ENCODE results near the gene RPL39L. TPM values are rescaled to one million over a fixed set of nuclear protein-coding genes. Genes with fewer than 3 reads are reported as not detected.

Gene RPL39L
- total and polyA plus RNA-seq, 2 donors = 10.7 to 21.2 TPM

DNA sequence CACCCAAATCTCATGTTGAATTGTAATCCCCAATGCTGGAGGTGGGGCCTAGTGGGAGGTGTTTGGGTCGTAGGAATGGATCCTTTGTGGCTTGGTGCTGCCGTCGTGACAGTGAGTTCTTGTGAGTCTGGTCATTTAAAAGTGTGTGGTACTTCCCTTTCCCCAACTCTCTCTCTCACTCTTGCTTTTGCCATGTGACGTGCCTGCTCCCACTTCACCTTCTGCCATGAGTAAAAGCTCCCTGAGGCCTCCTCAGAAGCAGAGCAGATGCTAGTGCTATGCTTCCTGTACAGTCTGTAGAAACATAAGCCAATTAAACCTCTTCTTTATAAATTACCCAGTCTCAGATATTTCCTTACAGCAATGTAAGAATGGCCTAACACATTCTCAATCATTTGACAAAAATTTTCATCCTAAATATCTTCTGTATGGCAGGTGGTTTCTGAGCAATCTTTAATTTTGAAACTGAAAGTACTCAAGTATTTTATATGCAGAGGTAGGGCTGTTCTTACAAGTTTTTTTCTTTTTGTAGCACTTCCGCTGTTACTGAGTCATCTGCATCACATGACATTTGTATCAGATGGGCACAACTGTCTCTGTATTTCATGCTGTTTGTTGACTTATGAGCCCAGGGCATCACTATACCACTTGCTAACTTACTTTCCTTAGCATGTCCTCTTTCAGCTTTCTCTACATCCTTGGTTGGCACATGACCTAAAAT is 8.8 kb downstream of the RPL39L start:
- Histone ChIP-seq H3K4me1 (ENCODE audit: insufficient read depth) (no peaks in the 10 kb centered on the region), H3K4me3 (ENCODE audit: low read depth, low read length) (no peak overlapping the region), H3K36me3 (ENCODE audit: insufficient read depth) (no peaks in the 10 kb centered on the region), H3K27ac (ENCODE audit: low read depth) (no peak overlapping the region)
- WGBS = 86% methylated on average over 5 of the region's 5 CpGs
- no peak for DNase-seq (ENCODE audit: extremely low spot score)

DNA sequence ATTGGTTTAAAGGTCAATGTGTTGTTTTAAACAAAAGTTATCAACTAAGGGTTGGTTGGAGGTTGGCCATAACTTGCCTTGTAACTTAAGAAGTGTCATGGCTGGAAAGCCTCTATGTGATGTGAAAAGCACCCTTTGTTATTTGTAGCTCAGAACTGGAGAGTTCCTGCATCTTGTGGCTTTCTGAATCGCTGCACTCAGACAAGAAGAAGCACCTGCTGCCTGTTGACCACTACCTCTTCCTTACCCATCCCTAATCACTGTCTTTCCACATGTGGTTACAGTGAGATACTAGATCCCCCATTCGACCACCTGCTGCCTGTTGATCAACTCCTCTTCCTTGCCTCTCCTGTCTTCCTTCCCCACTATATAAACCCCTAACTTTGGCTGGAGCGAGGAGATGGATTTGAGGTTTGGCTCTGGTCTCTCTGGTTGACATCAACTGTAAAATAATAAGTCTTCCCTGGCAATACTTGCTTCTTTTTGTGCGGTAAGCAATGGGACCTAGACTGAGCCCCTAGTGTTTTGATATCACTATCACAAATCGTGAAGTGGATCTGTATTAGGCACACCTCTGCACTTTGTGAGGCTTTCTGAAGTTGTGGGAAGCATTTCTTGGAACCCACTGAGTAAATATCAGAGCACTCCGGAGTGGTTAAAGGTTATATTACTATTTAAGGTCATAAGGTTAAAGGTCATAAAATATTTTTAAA is 13.8 kb downstream of the RPL39L start:
- H3K4me3 ChIP-seq (ENCODE audit: low read depth, low read length) = no peak overlapping the region
- H3K36me3 ChIP-seq (ENCODE audit: insufficient read depth) = no peaks in the 10 kb centered on the region
- no peak for DNase-seq (ENCODE audit: extremely low spot score)
- no peak overlapping the region for H3K27ac ChIP-seq (ENCODE audit: low read depth)
- WGBS = 87% methylated on average over 6 of the region's 6 CpGs
- no peaks in the 10 kb centered on the region for H3K4me1 ChIP-seq (ENCODE audit: insufficient read depth)

DNA sequence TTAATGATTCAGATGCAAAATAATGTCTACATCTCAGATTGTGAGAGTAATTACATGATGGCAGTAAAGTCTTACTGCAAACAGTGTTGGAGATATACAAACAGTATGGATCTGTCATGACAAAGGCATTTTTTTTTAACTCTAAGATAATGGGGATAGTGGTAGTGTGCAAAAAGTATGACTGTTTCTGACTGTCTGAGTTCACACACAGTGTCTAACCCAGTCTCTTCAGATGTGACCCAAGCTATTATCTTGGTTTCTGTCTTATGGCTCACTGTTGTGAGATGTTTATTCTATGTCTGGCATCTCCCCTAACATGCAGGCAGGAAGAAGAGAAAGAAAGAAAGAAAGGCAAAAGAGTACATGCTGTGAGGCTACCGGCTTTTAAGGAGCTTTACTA is 17.0 kb downstream of the RPL39L start:
- Histone ChIP-seq H3K27ac (ENCODE audit: low read depth) (no peak overlapping the region), H3K4me3 (ENCODE audit: low read depth, low read length) (no peak overlapping the region), H3K36me3 (ENCODE audit: insufficient read depth) (no peaks in the 10 kb centered on the region), H3K4me1 (ENCODE audit: insufficient read depth) (no peaks in the 10 kb centered on the region)
- WGBS = 87% methylated on average over 1 of the region's 1 CpG
- DNase-seq (ENCODE audit: extremely low spot score) = no peak

DNA sequence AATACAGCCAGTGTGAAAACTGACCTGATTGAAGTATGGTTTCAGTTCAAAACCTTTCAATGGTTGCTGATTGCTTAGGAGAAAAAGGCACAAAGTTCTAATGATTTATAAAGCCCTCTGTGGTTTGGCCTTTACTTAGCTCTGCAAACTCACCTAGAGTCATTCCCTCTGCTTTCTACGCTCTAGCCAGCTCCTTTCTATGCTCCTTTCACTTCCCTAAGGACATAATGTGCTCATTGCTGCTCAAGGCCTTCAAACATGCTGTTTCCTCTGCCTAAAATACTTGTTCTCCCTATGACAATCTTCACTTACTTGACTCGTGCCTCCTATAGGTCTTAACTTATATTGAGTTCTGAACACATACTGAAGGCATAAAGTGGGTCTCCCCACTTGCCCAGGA is 19.0 kb downstream of the RPL39L start:
- no peak for DNase-seq (ENCODE audit: extremely low spot score)
- no peak overlapping the region for H3K4me3 ChIP-seq (ENCODE audit: low read depth, low read length)
- no peaks in the 10 kb centered on the region for H3K36me3 ChIP-seq (ENCODE audit: insufficient read depth)
- H3K4me1 ChIP-seq (ENCODE audit: insufficient read depth) = no peaks in the 10 kb centered on the region
- WGBS = 90% methylated on average over 2 of the region's 2 CpGs
- no peak overlapping the region for H3K27ac ChIP-seq (ENCODE audit: low read depth)

DNA sequence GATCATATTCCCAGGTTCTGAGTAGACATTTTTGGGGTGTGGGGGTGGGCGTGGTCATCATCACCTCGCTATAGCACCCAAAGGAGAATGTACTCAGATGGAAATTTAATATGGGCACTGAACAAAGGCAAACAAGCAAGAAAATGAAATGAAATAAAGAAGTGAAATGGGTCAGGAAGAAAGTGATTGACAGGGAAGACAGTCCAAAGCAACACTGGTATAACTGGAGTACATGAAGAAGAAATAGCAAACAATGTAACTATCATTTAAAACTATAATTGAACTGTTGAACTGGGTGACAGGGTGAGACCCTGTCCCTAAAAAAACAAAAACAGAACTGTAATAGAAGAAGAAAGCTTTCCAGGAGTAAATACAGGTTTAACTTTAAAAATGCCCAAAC is 24.8 kb downstream of the RPL39L start:
- Histone ChIP-seq H3K4me1 (ENCODE audit: insufficient read depth) (no peaks in the 10 kb centered on the region), H3K36me3 (ENCODE audit: insufficient read depth) (no peaks in the 10 kb centered on the region), H3K4me3 (ENCODE audit: low read depth, low read length) (no peak overlapping the region), H3K27ac (ENCODE audit: low read depth) (no peak overlapping the region)
- 97% methylated on average over 2 of the region's 2 CpGs for WGBS
- no peak for DNase-seq (ENCODE audit: extremely low spot score)

DNA sequence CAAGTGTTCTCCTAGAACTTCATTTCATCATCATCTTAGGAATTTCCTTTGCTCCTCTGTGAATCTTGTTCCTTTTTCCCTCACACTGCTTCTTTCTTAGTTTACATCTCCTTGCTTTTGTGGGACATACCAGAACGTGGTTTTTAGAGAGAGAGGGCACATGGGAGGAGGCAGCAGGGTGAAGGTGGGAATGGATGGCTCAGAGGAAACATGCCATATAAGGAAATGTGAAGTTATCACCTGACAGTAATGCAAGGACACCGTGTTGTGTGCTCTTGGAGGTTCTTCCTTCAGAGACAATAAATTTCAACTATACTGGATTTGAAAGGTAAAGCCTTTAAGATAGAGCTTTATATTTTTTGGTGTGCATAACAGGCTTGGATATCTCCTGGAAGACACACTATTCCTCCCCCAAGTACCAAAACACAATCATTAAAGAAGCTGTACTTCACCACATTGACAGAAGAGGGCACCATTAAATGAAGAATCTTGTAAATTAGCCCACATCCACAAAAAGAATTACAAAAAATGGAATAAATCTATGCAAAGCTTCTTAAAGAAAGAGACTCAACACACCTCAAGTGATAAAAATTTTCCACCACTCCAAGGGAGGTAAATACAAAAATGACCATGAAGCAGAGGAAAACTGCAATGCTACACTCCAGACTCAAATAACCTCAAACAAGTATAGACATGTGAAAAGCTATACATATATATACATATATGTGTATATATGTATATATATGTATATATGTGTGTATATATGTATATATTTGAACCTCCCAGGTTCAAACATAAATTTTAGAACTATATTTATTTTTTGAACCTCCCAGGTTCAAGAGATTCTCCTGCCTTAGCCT is 26.1 kb downstream of the RPL39L start:
- H3K4me3 ChIP-seq (ENCODE audit: low read depth, low read length) = no peak overlapping the region
- no peaks in the 10 kb centered on the region for H3K4me1 ChIP-seq (ENCODE audit: insufficient read depth)
- DNase-seq (ENCODE audit: extremely low spot score) = no peak
- H3K27ac ChIP-seq (ENCODE audit: low read depth) = no peak overlapping the region
- H3K36me3 ChIP-seq (ENCODE audit: insufficient read depth) = no peaks in the 10 kb centered on the region
- WGBS = 43% methylated on average over 2 of the region's 2 CpGs

DNA sequence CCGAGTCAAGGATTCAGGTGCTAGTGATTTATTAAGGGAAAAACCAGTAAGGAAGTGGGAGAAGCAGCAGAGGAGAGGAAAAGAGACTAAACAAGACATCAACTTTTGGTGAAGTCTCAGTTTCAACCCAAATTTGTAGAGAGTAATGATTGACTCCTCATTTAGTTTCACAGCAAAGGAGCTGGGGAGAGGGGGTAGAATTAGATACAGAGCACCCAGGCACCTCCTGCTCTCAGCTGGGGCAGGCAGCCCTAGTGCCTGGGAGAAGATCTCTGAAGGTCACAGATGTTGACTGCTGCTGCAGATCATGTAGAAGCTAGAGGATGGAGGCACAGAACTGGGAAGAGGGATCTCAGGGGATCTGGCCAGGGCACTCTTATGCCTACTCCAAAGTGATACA is 29.1 kb downstream of the RPL39L start:
- H3K4me1 ChIP-seq (ENCODE audit: insufficient read depth) = no peaks in the 10 kb centered on the region
- no peak for DNase-seq (ENCODE audit: extremely low spot score)
- no peak overlapping the region for H3K27ac ChIP-seq (ENCODE audit: low read depth)
- no peaks in the 10 kb centered on the region for H3K36me3 ChIP-seq (ENCODE audit: insufficient read depth)
- 85% methylated on average over 1 of the region's 1 CpG for WGBS
- H3K4me3 ChIP-seq (ENCODE audit: low read depth, low read length) = no peak overlapping the region

DNA sequence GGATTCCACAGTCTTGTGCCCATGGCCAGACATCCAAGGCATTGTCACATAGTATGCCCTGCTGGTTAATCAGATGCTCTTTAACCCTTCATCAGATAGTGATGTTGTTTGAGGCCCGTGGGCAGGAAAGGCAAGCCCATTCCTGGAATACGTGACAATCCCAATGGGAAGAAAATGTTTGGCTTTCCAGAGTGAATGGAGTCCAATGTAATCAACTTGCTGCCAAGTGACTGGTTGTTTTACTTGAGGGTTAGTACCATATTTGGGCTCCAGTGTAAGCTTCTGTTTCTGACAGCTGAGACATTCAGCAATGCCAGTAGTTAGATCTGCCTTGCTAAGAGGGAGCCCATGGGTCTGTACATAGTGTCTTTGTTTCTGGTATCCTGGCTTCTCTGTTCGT is 31.3 kb downstream of the RPL39L start:
- Histone ChIP-seq H3K36me3 (ENCODE audit: insufficient read depth) (no peaks in the 10 kb centered on the region), H3K4me3 (ENCODE audit: low read depth, low read length) (no peak overlapping the region), H3K4me1 (ENCODE audit: insufficient read depth) (no peaks in the 10 kb centered on the region), H3K27ac (ENCODE audit: low read depth) (no peak overlapping the region)
- WGBS = 89% methylated on average over 3 of the region's 3 CpGs
- no peak for DNase-seq (ENCODE audit: extremely low spot score)

DNA sequence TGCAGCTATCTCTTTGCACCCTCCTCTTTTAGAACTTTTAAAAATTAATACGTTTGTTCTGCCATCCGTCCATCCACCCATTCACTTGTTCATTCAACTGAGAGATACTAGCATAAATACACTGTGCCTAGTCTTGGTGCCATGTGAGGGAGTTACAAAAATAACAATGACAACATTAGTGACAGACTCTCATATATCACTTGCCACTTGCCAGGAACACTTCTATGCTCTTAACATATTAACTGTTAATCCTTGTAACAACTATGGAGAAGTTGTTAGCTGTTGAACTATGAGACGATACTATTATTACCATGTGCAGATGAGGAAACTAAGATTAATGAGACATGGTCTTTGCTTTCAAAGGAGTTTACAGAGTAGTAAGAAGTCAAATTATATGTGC is 33.6 kb downstream of the RPL39L start:
- H3K4me1 ChIP-seq (ENCODE audit: insufficient read depth) = peaks cover 2% of the 10 kb centered on the region
- no peak overlapping the region for H3K4me3 ChIP-seq (ENCODE audit: low read depth, low read length)
- WGBS = 93% methylated on average over 3 of the region's 3 CpGs
- H3K27ac ChIP-seq (ENCODE audit: low read depth) = no peak overlapping the region
- DNase-seq (ENCODE audit: extremely low spot score) = no peak
- H3K36me3 ChIP-seq (ENCODE audit: insufficient read depth) = no peaks in the 10 kb centered on the region

DNA sequence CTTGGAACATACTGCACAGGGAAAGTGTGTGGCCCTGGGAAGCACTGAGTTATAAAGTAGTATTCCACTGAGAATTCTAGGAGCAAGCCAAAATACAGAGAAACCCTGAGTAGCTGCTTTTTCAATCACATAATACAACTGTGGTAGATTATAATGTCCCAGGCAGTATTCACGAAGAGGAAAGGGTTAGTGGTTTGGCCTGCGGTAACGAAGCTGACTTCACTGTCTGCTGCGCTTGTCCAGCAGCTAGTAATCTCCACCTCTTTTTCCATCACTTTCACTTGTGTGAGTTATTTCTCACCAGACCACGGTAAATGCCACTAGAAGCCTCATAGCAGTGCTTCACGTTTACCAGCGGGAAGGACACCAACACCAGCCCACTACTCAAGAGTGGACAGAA is 34.4 kb downstream of the RPL39L start:
- H3K36me3 ChIP-seq (ENCODE audit: insufficient read depth) = no peaks in the 10 kb centered on the region
- 76% methylated on average over 7 of the region's 7 CpGs for WGBS
- no peak overlapping the region for H3K27ac ChIP-seq (ENCODE audit: low read depth)
- H3K4me3 ChIP-seq (ENCODE audit: low read depth, low read length) = no peak overlapping the region
- peaks cover 2% of the 10 kb centered on the region for H3K4me1 ChIP-seq (ENCODE audit: insufficient read depth)
- DNase-seq (ENCODE audit: extremely low spot score) = no peak

DNA sequence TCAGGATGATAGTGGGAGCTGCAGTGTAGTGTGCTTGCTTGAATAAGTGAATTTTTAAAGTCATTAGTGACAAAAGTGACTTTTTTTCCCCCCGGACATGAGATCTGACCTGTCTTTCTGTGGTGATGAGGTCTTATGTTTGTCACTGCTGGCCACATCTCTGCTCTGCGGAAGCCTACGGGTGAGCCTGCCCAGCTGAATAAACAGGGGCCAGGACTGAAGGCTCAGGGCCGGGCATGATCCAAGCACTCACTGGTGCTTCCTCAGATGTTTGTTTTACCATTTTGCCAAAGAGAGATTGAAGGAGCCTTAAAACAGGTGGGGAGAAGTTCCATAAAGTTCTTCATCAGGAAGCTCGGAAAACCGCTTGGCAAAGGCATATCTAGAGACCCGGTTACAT is 35.0 kb downstream of the RPL39L start:
- no peak for DNase-seq (ENCODE audit: extremely low spot score)
- WGBS = 94% methylated on average over 7 of the region's 7 CpGs
- peaks cover 2% of the 10 kb centered on the region for H3K4me1 ChIP-seq (ENCODE audit: insufficient read depth)
- H3K27ac ChIP-seq (ENCODE audit: low read depth) = no peak overlapping the region
- H3K4me3 ChIP-seq (ENCODE audit: low read depth, low read length) = no peak overlapping the region
- H3K36me3 ChIP-seq (ENCODE audit: insufficient read depth) = no peaks in the 10 kb centered on the region

DNA sequence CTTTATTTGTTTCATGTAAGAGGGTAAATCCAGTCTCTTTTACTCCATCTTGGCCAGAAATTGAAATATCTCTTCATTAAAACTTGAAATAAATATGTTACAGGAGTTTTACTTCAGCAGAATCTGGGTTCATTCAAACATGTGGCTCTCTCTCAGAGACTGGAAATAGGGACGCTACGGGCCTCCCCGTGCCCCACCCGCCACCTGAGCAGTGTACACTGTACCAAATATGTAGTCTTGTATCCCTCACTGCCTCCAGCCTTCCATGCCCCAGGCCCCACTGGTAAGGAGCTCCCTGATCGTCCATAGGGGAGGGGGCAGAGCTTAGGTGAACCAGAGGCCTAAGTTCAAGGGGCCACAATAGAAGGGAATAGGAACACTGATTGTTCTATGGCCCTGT is 36.0 kb downstream of the RPL39L start:
- WGBS = 94% methylated on average over 5 of the region's 5 CpGs
- DNase-seq (ENCODE audit: extremely low spot score) = no peak
- no peak overlapping the region for H3K4me3 ChIP-seq (ENCODE audit: low read depth, low read length)
- H3K4me1 ChIP-seq (ENCODE audit: insufficient read depth) = peaks cover 2% of the 10 kb centered on the region
- H3K36me3 ChIP-seq (ENCODE audit: insufficient read depth) = no peaks in the 10 kb centered on the region
- no peak overlapping the region for H3K27ac ChIP-seq (ENCODE audit: low read depth)

DNA sequence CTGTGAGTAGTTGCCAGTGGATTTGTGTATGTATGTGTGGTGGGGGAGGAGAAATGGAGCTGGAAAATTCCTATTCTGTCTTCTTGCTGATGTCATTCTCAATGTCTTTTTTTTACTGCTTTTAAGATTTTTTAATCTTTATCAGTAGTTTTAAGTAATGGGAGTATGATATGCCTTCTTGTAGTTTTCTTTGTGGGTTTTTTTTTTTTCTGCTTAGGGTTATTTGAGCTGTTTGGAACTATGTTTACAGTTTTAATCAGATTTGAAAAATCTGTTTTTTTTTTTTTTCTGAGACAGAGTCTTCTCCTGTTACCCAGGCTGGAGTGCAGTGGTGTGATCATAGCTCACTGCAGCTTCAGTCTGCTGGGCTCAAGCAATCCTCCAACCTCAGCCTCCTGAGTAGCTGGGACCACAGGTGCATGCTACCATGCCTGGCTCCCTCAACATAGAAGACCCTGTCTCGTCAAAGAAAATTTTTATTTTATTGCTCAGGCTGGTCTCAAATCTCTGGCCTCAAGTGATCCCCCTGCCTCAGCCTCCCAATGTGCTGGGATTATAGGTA is 37.1 kb downstream of the RPL39L start:
- H3K4me3 ChIP-seq (ENCODE audit: low read depth, low read length) = no peak overlapping the region
- 86% methylated on average over 1 of the region's 1 CpG for WGBS
- no peaks in the 10 kb centered on the region for H3K36me3 ChIP-seq (ENCODE audit: insufficient read depth)
- peaks cover 2% of the 10 kb centered on the region for H3K4me1 ChIP-seq (ENCODE audit: insufficient read depth)
- no peak overlapping the region for H3K27ac ChIP-seq (ENCODE audit: low read depth)
- no peak for DNase-seq (ENCODE audit: extremely low spot score)
